Activated CD8-positive, alpha-beta T cell treated with anti-CD3 and anti-CD28 coated beads for 36 hours (primary cell): ENCODE results near the gene AMOTL2. TPM values are rescaled to one million over a fixed set of nuclear protein-coding genes. Genes with fewer than 3 reads are reported as not detected.

ENCODE experiments used
- ATAC-seq: fragments of 200-7000 bp; cut with Tn5 transposase; one replicate; pipeline ENCODE4 v1.10.0; 2021; ENCODE audit warnings: mild to moderate bottlenecking, moderate library complexity
- CTCF ChIA-PET: fragments of 350-600 bp; sonication (Branson Sonifier 250); formaldehyde crosslinking; loops from one replicate; lab custom pipeline; 2021; ENCODE audit warnings: antibody characterized with exemption; lab: Charles Lee
- POLR2A ChIA-PET: fragments of 350-600 bp; sonication (Branson Sonifier 250); formaldehyde crosslinking; loops from one replicate; lab custom pipeline; 2021; ENCODE audit warnings: antibody characterized with exemption; lab: Charles Lee
- DNase-seq: peaks from one replicate; pipeline ENCODE4 v3.0.0-alpha.2; 2020
- H3K27ac Mint-ChIP-seq: one replicate; pipeline ENCODE4 v1.8.0; 2021; ENCODE audit warnings: mild to moderate bottlenecking, mixed read lengths
- H3K27me3 Mint-ChIP-seq: one replicate; pipeline ENCODE4 v1.8.0; 2021; ENCODE audit warnings: mixed read lengths
- H3K36me3 Mint-ChIP-seq: one replicate; pipeline ENCODE4 v1.8.0; 2021; ENCODE audit warnings: low read depth, mixed read lengths
- H3K4me1 Mint-ChIP-seq: one replicate; pipeline ENCODE4 v1.8.0; 2021; ENCODE audit warnings: low read depth, mixed read lengths
- H3K4me3 Mint-ChIP-seq: one replicate; pipeline ENCODE4 v1.8.0; 2021; ENCODE audit warnings: mild to moderate bottlenecking, moderate library complexity, mixed read lengths
- H3K9me3 Mint-ChIP-seq: one replicate; pipeline ENCODE4 v1.8.0; 2021; ENCODE audit warnings: mixed read lengths
- intact Hi-C: fragments of 100-400 bp; cut with micrococcal nuclease; formaldehyde crosslinking; loops from one replicate; pipeline ENCODE4 v1.10.0; 2022
- total RNA-seq, 2 experiments: library from RNA; stranded (reverse); gene quantifications; one replicate each; pipeline ENCODE4 v1.2.3, GENCODE V29; 2021
- TF ChIP-seq, protein P1 (sequence below): fragments of 200-600 bp; IDR thresholded peaks from one replicate; pipeline ENCODE4 v1.8.0; 2022; ENCODE audit warnings: antibody characterized with exemption, mild to moderate bottlenecking

Gene AMOTL2
- total RNA-seq, 2 experiments from 2014 or later = not detected

DNA sequence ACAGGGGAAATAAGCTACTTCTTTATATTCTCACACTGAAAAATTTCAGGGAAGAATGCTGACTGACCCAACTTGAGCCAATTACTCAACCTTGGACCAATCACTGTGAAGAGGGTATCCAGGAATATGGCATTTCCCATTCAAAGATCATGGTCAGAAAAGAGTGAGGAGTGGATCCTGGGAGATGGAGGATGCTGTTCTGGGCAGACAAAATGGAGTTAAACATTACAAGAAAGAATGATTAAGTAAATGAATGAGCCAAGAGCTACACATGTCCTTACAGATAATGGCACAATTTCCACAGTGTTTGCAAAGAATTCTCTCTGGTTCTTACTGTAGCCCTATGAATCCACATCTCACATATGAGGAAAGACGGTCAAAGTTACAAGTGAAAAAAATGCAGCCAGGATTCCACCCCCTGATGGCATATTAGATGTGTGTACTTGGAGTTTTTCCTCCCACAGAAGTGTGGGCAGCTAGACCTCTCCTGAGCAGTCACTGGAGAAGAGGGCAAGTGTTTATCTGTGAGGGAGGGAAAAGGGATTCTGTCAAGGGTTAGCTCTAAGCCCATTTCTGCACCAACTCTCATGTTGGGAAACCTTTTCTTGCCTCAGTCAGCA, 33.8 kb downstream of the AMOTL2 start:
- no peak overlapping the region for H3K4me3 Mint-ChIP-seq
- intact Hi-C loops = no loop called here
- ChIA-PET POLR2A (no interaction called here), CTCF (interaction anchor here (1.0 kb wide), 1 partner anchor 133 kb away, joined by 4 read pairs; no protein-coding TSS in a partner anchor)
- no peak overlapping the region for H3K27ac Mint-ChIP-seq
- ATAC-seq (no peak), DNase-seq (no peak)
- no peaks in the 10 kb centered on the region for H3K4me1 Mint-ChIP-seq
- H3K27me3 Mint-ChIP-seq = no peaks in the 10 kb centered on the region
- no peaks in the 10 kb centered on the region for H3K36me3 Mint-ChIP-seq
- H3K9me3 Mint-ChIP-seq = no peaks in the 10 kb centered on the region
- TF ChIP-seq, protein P1, sequence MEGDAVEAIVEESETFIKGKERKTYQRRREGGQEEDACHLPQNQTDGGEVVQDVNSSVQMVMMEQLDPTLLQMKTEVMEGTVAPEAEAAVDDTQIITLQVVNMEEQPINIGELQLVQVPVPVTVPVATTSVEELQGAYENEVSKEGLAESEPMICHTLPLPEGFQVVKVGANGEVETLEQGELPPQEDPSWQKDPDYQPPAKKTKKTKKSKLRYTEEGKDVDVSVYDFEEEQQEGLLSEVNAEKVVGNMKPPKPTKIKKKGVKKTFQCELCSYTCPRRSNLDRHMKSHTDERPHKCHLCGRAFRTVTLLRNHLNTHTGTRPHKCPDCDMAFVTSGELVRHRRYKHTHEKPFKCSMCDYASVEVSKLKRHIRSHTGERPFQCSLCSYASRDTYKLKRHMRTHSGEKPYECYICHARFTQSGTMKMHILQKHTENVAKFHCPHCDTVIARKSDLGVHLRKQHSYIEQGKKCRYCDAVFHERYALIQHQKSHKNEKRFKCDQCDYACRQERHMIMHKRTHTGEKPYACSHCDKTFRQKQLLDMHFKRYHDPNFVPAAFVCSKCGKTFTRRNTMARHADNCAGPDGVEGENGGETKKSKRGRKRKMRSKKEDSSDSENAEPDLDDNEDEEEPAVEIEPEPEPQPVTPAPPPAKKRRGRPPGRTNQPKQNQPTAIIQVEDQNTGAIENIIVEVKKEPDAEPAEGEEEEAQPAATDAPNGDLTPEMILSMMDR = no peak

DNA sequence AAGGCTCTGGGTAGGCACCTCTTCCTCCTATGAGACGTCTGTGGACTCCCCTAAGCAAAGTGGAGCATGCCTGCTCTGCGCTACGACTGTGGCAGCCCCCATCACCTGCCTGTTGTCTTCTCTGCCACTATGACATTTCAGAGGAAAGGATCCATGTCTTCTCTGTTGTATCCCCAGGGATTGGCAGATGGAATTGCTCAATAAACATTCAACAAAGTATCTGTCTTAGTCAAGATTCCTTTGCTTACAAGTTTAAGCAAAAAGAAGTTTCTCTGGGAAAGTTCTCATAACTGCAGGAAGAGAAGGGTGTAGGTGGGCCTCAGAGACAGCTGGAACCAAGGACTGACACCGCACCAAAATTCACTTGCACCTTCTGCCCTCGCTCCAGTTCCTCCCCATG, 34.3 kb downstream of the AMOTL2 start:
- no peak overlapping the region for H3K4me3 Mint-ChIP-seq
- H3K27me3 Mint-ChIP-seq = no peaks in the 10 kb centered on the region
- H3K4me1 Mint-ChIP-seq = no peaks in the 10 kb centered on the region
- DNase-seq (no peak), ATAC-seq (no peak)
- H3K36me3 Mint-ChIP-seq = no peaks in the 10 kb centered on the region
- intact Hi-C loops = no loop called here
- H3K27ac Mint-ChIP-seq = no peak overlapping the region
- ChIA-PET CTCF (no interaction called here), POLR2A (no interaction called here)
- no peaks in the 10 kb centered on the region for H3K9me3 Mint-ChIP-seq
- TF ChIP-seq, protein P1 = no peak

DNA sequence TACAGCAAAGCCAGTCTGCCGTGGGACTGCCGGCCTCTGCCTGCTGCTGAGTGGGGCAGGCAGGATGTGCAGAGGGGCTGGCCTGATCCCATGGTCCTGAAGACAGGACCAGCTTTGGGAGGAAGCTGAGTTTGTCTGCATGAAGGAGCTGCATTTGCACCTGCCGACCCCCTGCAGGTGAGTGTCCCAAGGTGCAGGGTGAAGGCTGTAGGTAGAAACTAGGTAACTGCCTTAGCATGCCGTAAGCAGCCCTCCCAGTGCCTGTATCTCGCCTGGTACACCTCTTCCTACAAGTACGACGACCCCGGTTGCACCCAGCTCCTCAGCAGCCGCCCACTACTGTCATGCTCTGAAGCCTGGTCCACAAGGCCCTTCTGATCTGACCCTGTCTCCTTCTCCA, 34.9 kb downstream of the AMOTL2 start:
- ChIA-PET CTCF (interaction anchor here (0.8 to 1.0 kb wide), 2 partner anchors 16 to 127 kb away, joined by 3 read pairs; no protein-coding TSS in a partner anchor), POLR2A (no interaction called here)
- DNase-seq = no peak
- Mint-ChIP-seq H3K9me3 (no peaks in the 10 kb centered on the region), H3K4me1 (no peaks in the 10 kb centered on the region), H3K27ac (no peak overlapping the region), H3K27me3 (no peaks in the 10 kb centered on the region), H3K4me3 (no peak overlapping the region), H3K36me3 (no peaks in the 10 kb centered on the region)
- TF ChIP-seq, protein P1 = no peak
- intact Hi-C loops = no loop called here
- no peak for ATAC-seq

DNA sequence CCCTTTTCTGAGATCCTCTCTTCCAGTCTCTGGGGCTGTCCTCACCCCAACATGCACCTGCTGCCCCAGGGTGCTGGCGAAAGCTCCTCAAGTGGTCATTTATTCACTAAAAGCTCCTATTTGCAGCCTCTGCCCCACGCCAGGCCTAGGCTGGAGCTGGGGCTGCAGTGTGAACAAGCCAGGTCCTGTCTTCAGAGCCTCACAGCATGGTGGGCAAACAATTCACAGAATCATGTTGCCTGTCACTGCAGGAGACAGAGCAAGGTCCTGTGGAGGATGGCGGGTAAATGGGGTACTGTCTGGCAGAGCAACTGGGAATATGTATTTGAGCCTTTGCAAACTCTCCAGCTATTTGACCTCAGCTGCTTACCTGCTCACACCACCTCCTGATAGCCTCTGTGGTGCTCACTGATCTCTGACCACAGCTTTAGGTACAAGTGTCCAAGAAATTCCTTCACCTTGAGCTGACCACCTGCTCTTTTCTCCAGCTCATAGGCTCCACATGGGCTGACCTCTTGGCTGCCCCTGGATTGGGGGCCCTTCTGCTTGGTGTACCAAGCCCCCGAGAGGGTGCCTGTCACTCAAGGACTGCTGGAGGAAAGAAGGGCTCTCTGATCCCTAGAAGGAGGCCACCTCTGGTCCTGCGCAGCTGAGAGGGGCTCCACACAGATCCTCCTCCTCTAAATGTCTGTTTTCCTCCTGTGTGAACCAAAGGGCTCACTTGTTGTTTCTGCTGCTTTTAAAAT, 35.6 kb downstream of the AMOTL2 start:
- Mint-ChIP-seq H3K27me3 (no peaks in the 10 kb centered on the region), H3K9me3 (no peaks in the 10 kb centered on the region), H3K27ac (no peak overlapping the region), H3K36me3 (no peaks in the 10 kb centered on the region), H3K4me1 (no peaks in the 10 kb centered on the region), H3K4me3 (no peak overlapping the region)
- POLR2A ChIA-PET = no interaction called here
- TF ChIP-seq, protein P1 = no peak
- CTCF ChIA-PET = interaction anchor here (0.8 to 1.0 kb wide), 2 partner anchors 17 to 126 kb away, joined by 3 read pairs; no protein-coding TSS in a partner anchor
- no peak for ATAC-seq
- no peak for DNase-seq
- intact Hi-C loops = no loop called here

DNA sequence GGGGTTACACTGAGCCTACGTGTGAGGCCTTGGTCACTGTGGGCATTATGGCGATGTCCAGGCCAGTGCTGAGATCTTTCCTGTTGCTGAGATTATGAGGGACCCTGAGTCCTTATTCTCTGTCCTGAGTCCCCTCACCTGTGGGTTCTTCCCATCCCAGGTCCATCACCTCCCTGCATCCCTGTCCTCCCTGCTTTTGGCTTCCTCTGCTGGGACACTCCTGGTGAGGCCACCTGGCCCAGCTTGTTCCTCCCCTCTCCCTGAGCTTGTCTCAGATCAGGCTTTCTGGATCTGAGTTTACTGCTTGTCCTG, 36.1 kb downstream of the AMOTL2 start:
- no peak overlapping the region for H3K4me3 Mint-ChIP-seq
- intact Hi-C loops = no loop called here
- H3K27me3 Mint-ChIP-seq = no peaks in the 10 kb centered on the region
- DNase-seq (no peak), ATAC-seq (no peak)
- H3K9me3 Mint-ChIP-seq = no peaks in the 10 kb centered on the region
- CTCF ChIA-PET = no interaction called here
- H3K36me3 Mint-ChIP-seq = no peaks in the 10 kb centered on the region
- H3K27ac Mint-ChIP-seq = no peak overlapping the region
- TF ChIP-seq, protein P1 = no peak
- POLR2A ChIA-PET = no interaction called here
- no peaks in the 10 kb centered on the region for H3K4me1 Mint-ChIP-seq
